ENCODE results near the gene MT1B. TPM values are rescaled to one million over a fixed set of nuclear protein-coding genes. Genes with fewer than 3 reads are reported as not detected.
"Not testable (repeated sequence)": the region's sequence is repeated elsewhere in the genome, so short reads cannot be mapped to it uniquely, and the experiment has no call there.

The MT1B gene
- total RNA-seq, 4 donors from 2014 or later = not detected

- H3K4me3 ChIP-seq (replicated peaks in 1 of 3) = peak overlapping the region in 2 of 3 donors; percentile 5 to 16
- DNase-seq = peak; percentile 84 to 88
- intact Hi-C loops (cut with DNase I) = no loop called here
- TF ChIP-seq POLR2A (IDR thresholded peaks at IDR 0.05) = peak in 1 of 2 donors; percentile 83
- TF ChIP-seq, protein P1, sequence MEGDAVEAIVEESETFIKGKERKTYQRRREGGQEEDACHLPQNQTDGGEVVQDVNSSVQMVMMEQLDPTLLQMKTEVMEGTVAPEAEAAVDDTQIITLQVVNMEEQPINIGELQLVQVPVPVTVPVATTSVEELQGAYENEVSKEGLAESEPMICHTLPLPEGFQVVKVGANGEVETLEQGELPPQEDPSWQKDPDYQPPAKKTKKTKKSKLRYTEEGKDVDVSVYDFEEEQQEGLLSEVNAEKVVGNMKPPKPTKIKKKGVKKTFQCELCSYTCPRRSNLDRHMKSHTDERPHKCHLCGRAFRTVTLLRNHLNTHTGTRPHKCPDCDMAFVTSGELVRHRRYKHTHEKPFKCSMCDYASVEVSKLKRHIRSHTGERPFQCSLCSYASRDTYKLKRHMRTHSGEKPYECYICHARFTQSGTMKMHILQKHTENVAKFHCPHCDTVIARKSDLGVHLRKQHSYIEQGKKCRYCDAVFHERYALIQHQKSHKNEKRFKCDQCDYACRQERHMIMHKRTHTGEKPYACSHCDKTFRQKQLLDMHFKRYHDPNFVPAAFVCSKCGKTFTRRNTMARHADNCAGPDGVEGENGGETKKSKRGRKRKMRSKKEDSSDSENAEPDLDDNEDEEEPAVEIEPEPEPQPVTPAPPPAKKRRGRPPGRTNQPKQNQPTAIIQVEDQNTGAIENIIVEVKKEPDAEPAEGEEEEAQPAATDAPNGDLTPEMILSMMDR (IDR thresholded peaks at IDR 0.05) = peak in 1 of 6 experiments; percentile 19
- no peaks in the 10 kb centered on the region for H3K27me3 ChIP-seq
- no peaks in the 10 kb centered on the region for H3K9me3 ChIP-seq
- H3K4me1 ChIP-seq = peaks cover 11 to 20% of the 10 kb centered on the region in 2 donors
- H3K36me3 ChIP-seq = no peaks in the 10 kb centered on the region
- WGBS, 2 donors = 4 to 9% methylated on average over 22 to 34 of the region's 41 CpGs
- peak overlapping the region; percentile 46 to 60 (median 50) for H3K27ac ChIP-seq
Observed at GRCh38 chr16:56617212-56618085, 34.2 kb upstream of the MT1B start.

DNA sequence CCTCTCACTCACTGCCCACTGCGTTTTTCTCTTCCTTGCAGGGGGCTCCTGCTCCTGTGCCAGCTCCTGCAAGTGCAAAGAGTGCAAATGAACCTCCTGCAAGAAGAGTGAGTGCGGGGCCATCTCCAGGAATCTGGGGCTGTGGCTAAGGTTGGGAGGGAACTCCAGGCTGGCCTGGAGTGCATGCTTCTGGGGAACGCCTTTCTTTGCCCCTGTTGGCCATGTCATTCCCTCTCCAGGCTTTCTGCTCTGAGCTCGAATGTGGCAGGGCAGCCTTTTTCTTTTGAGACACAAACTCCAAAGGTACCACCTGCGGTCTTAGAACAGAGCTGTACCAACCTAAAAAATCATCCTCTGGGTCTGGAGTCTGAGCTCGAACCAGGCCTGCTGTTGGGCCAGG, 33.5 kb upstream of the MT1B start:
- Histone ChIP-seq H3K36me3 (no peaks in the 10 kb centered on the region), H3K4me1 (peaks cover 11 to 20% of the 10 kb centered on the region in 2 donors), H3K4me3 (replicated peaks in 1 of 3) (no peak overlapping the region), H3K27ac (no peak overlapping the region), H3K27me3 (no peaks in the 10 kb centered on the region), H3K9me3 (no peaks in the 10 kb centered on the region)
- intact Hi-C loops (cut with DNase I) = no loop called here
- no peak for DNase-seq
- no peak for TF ChIP-seq POLR2A (IDR thresholded peaks at IDR 0.05)
- TF ChIP-seq, protein P1 (IDR thresholded peaks at IDR 0.05) = no peak
- WGBS, 2 donors = 63 to 74% methylated on average over 1 to 6 of the region's 6 CpGs

DNA sequence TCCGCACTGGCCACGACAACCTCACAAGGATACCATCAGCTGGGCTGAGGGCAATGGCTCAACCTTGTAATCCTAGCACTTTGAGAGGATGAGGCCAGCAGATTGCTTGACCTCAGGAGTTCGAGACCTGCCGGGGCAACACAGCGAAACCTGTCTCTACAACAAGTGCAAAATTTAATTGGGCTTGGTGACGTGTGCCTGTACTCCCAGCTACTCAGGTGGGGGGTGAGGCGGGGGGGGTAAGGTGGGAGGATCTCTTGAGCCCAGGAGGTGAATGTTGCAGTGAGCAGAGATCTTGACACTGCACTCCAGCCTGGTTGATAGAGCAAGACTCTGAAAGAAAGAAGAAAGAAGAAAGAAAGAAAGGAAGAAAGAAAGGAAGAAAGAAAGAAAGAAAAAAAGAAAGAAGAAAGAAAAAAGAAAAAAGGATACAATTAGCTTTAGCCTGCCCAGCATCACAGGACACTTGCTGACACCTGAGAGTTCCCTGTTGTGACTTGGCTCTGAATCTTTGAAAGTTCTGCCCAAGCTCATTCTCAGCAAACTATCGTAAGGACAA, 31.3 kb upstream of the MT1B start:
- H3K4me3 ChIP-seq (replicated peaks in 1 of 3) = no peak overlapping the region
- no peak for DNase-seq
- intact Hi-C loops (cut with DNase I) = no loop called here
- no peaks in the 10 kb centered on the region for H3K9me3 ChIP-seq
- H3K27me3 ChIP-seq = no peaks in the 10 kb centered on the region
- H3K36me3 ChIP-seq = no peaks in the 10 kb centered on the region
- TF ChIP-seq, protein P1 (IDR thresholded peaks at IDR 0.05) = no peak
- no peak for TF ChIP-seq POLR2A (IDR thresholded peaks at IDR 0.05)
- 82 to 88% methylated on average over 7 to 8 of the region's 8 CpGs for WGBS, 2 donors
- H3K4me1 ChIP-seq = peaks cover 11 to 20% of the 10 kb centered on the region in 2 donors
- H3K27ac ChIP-seq = no peak overlapping the region

- H3K27me3 ChIP-seq; H3K4me3 ChIP-seq (replicated peaks in 1 of 3); H3K9me3 ChIP-seq; DNase-seq; H3K27ac ChIP-seq; intact Hi-C loops (cut with DNase I); H3K36me3 ChIP-seq: not testable (repeated sequence)
- 76 to 77% methylated on average over 3 to 4 of the region's 4 CpGs for whole genome bisulfite sequencing, 2 donors
- peaks cover 11 to 16% of the 10 kb centered on the region in 2 donors for H3K4me1 ChIP-seq
Observed at GRCh38 chr16:56621665-56622445, 29.8 kb upstream of the MT1B start.

DNA sequence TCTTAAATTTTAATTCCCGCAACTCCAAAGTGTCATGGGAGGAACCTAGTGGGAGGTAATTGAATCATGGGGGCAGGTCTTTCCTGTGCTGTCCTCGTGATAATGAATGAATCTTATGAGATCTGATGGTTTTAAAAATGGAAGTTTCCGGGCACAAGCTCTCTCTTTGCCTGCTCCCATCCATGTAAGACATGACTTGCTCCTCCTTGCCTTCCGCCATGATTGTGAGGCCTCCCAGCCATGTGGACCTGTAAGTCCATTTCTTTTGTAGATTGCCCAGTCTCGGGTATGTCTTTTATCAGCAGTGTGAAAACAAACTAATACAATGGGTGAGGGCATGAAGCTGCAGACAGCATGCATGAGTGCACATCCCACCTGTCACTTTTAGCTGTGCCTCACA, 28.5 kb upstream of the MT1B start:
- H3K4me3 ChIP-seq (replicated peaks in 1 of 3); H3K36me3 ChIP-seq; H3K4me1 ChIP-seq; intact Hi-C loops (cut with DNase I); H3K27me3 ChIP-seq; H3K9me3 ChIP-seq; DNase-seq; H3K27ac ChIP-seq: not testable (repeated sequence)
- WGBS, 2 donors = 96% methylated on average over 5 of the region's 5 CpGs

Data from thyroid gland (tissue), 4 donors.